HepG2 (cell line): ENCODE measurements around the gene KLF9. TPM values are rescaled to one million over a fixed set of nuclear protein-coding genes. Genes with fewer than 3 reads are reported as not detected.
A peak's percentile ranks its signal among the peaks of the same experiment; 100 is the strongest.

Source experiments
- CBX2 ChIP-seq, 2 experiments: fragments of 200-600 bp in 1 of 2; sonication (generic); formaldehyde crosslinking in 1 of 2; IDR thresholded peaks; 2 replicates each; pipeline versions ENCODE4 v1.7.0 to v1.8.1; 2018 to 2022; ENCODE audit warnings: low read depth in 2 of 2, low read length in 1 of 2, mild to moderate bottlenecking in 1 of 2, missing genetic modification reagents in 1 of 2
- CREBL2 ChIP-seq: sonication (generic); formaldehyde crosslinking; IDR thresholded peaks from 2 replicates; pipeline ENCODE4 v1.8.1; 2023; ENCODE audit warnings: missing genetic modification reagents, mild to moderate bottlenecking, borderline replicate concordance
- DDIT3 ChIP-seq: sonication (generic); formaldehyde crosslinking; IDR thresholded peaks from 2 replicates; pipeline ENCODE4 v1.4.0; 2020; ENCODE audit warnings: mild to moderate bottlenecking, missing genetic modification reagents
- DPF2 ChIP-seq: sonication (generic); formaldehyde crosslinking; IDR thresholded peaks from 2 replicates; pipeline ENCODE4 v1.4.0; 2020; ENCODE audit warnings: mild to moderate bottlenecking, low read depth, missing genetic modification reagents, borderline replicate concordance
- EEA1 ChIP-seq: sonication (generic); formaldehyde crosslinking; IDR thresholded peaks from 2 replicates; pipeline ENCODE4 v1.5.1; 2020; ENCODE audit warnings: mild to moderate bottlenecking, missing genetic modification reagents, borderline replicate concordance
- GABPA ChIP-seq, 2 experiments: IDR thresholded peaks; 2 replicates each; pipeline ENCODE4 v1.6.1; 2011 to 2016; ENCODE audit warnings: low read depth in 2 of 2, low read length in 1 of 2, missing biosample characterization in 1 of 2, missing genetic modification characterization in 1 of 2
- KAT7 ChIP-seq: IDR thresholded peaks from 2 replicates; pipeline ENCODE4 v1.6.1; 2018; ENCODE audit warnings: borderline replicate concordance, missing compliant biosample characterization
- MBD4 ChIP-seq: IDR thresholded peaks from 2 replicates; pipeline ENCODE4 v1.6.1; 2012; ENCODE audit warnings: low read length, inconsistent platforms, borderline replicate concordance
- PCBP2 ChIP-seq: fragments of 200-400 bp; formaldehyde crosslinking; optimal IDR thresholded peaks from 2 replicates; pipeline ENCODE3; 2018; ENCODE audit warnings: low read length, low read depth; ENCODE audit not compliant: poor library complexity, severe bottlenecking
- REL ChIP-seq: sonication (generic); formaldehyde crosslinking; conservative IDR thresholded peaks from 2 replicates; pipeline ENCODE4 v1.8.0; 2022; ENCODE audit warnings: mild to moderate bottlenecking, missing genetic modification reagents, moderate library complexity
- SIN3A ChIP-seq: IDR thresholded peaks from 2 replicates; pipeline ENCODE4 v1.6.1; 2011; ENCODE audit warnings: low read depth, mild to moderate bottlenecking, control low read depth, low read length, borderline replicate concordance
- SRSF9 ChIP-seq: fragments of 200-400 bp; formaldehyde crosslinking; IDR thresholded peaks from 2 replicates; pipeline ENCODE4 v1.6.1; 2018; ENCODE audit warnings: borderline replicate concordance, mild to moderate bottlenecking, low read depth, low read length; ENCODE audit not compliant: insufficient read depth, poor library complexity, severe bottlenecking
- STAG1 ChIP-seq: sonication (generic); formaldehyde crosslinking; IDR thresholded peaks from 2 replicates; pipeline ENCODE4 v1.4.0; 2020; ENCODE audit warnings: missing genetic modification reagents
- SYNCRIP ChIP-seq: fragments of 200-400 bp; formaldehyde crosslinking; IDR thresholded peaks from 2 replicates; pipeline ENCODE4 v1.6.1; 2018; ENCODE audit warnings: mild to moderate bottlenecking, low read depth, low read length; ENCODE audit not compliant: insufficient read depth
- TAF15 ChIP-seq: fragments of 200-400 bp; formaldehyde crosslinking; IDR thresholded peaks from one replicate; pipeline ENCODE4 v1.6.1; 2018; ENCODE audit warnings: mild to moderate bottlenecking, low read depth, low read length; ENCODE audit not compliant: poor library complexity, severe bottlenecking
- ZBTB7A ChIP-seq: sonication (generic); formaldehyde crosslinking; IDR thresholded peaks from 2 replicates; pipeline ENCODE4 v1.8.0; 2022; ENCODE audit warnings: mild to moderate bottlenecking, missing genetic modification reagents
- ZNF124 ChIP-seq: sonication (generic); formaldehyde crosslinking; IDR thresholded peaks from 2 replicates; pipeline ENCODE4 v1.4.0; 2020; ENCODE audit warnings: missing genetic modification reagents
- ZNF232 ChIP-seq: sonication (generic); formaldehyde crosslinking; IDR thresholded peaks from 2 replicates; pipeline ENCODE4 v1.4.0; 2020; ENCODE audit warnings: missing genetic modification reagents, borderline replicate concordance
- ZNF598 ChIP-seq: sonication (generic); formaldehyde crosslinking; IDR thresholded peaks from 2 replicates; pipeline ENCODE4 v1.5.1; 2020; ENCODE audit warnings: mild to moderate bottlenecking, missing genetic modification reagents, borderline replicate concordance
- ZNF704 ChIP-seq: sonication (generic); formaldehyde crosslinking; IDR thresholded peaks from 2 replicates; pipeline ENCODE4 v1.8.1; 2023; ENCODE audit warnings: mild to moderate bottlenecking, inconsistent platforms, moderate library complexity, missing genetic modification reagents, borderline replicate concordance
- ZSCAN9 ChIP-seq: IDR thresholded peaks from 2 replicates; pipeline ENCODE4 v1.6.1; 2016; ENCODE audit warnings: borderline replicate concordance
- polyA plus RNA-seq, 8 experiments: library from polyadenylated mRNA; depleted of rRNA in 3 of 8; stranded (reverse) in 7 of 8; unstranded in 1 of 8; fragments of >200 nt; fragmentation: Illumina TruSeq in 4 of 8; extraction: Trizol in 4 of 8; gene quantifications; 2 replicates each; pipeline versions ENCODE4 v1.2.1 to v1.2.3, GENCODE V29; 2011 to 2016; ENCODE audit warnings: low read depth in 4 of 8, missing spikeins in 1 of 8, mixed read lengths in 1 of 8; ENCODE audit not compliant: insufficient read depth in 1 of 8
- total RNA-seq, 5 experiments: library from RNA; depleted of rRNA; stranded (reverse); fragments of >200 nt; fragmentation: Illumina TruSeq; extraction: Trizol; gene quantifications; 2 replicates each; pipeline ENCODE4 v1.2.3, GENCODE V29; 2016; ENCODE audit warnings: low read depth in 1 of 5
- TF ChIP-seq, protein P1 (sequence below): sonication (generic); formaldehyde crosslinking; IDR thresholded peaks from 2 replicates; pipeline ENCODE4 v1.4.0; 2020; ENCODE audit warnings: missing genetic modification reagents, borderline replicate concordance
- TF ChIP-seq, protein P2 (sequence below): sonication (generic); formaldehyde crosslinking; IDR thresholded peaks from 2 replicates; pipeline ENCODE4 v1.9.0; 2022; ENCODE audit warnings: low read depth, missing genetic modification reagents

Gene KLF9
- total and polyA plus RNA-seq, 2 of the 13 experiments (the other 11 are each of a cell fraction or from before 2014, with no cell fraction given), result 5.7 to 7.2 TPM

DNA sequence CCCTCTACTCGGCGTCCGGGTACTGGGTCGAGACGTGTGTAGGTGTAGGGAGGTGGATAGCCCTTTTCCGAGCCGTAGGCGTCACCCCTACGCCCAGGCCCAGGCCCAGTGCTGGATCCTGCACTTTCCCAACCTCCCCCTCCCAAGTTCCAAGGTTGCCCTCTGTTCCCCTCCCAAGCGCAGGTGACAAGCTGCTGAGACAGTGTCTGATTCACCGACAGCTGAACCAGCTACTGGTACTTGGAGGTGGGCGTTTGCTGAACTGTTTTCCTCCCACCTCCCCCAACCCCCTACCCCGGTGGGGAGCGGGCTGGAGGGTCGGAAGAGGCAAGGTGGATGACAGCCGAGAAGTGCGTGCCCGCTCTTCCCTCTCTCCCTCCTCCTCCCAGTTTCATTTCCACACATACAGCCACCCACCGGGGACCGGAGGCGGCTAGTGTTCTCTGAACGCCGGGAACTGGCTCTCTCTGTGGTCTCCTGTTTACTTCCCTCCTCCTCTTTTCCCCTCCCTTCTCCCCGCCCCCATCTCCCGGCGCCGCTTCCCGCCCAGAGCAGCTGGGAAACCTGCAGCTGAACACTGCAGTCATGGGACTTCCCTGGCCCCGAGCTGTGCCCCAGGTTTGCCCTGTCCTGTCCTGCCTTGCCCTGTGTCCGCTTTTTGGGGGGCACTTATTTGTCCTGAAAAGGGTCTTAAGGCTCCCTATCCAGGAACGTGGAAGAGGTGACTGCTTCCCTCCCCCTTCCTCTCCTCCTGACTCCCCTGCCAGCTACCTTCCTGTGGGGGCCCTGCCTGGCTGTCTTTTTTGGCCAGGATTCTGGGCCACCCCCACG lies 6.2 kb upstream of the KLF9 start (continued):
- TF ChIP-seq SYNCRIP (no peak), EEA1 (no peak), TAF15 (no peak), CREBL2 (no peak), STAG1 (CRISPR knock-in tag) (no peak), ZNF598 (no peak), REL (no peak), PCBP2 (no peak), ZBTB7A (CRISPR knock-in tag) (no peak; the same call in 1 of the 2 replicates), ZSCAN9 (CRISPR knock-in tag) (no peak), KAT7 (CRISPR knock-in tag) (0 out of 2 replicates have a peak, but pooled peaks have one; percentile 19), SIN3A (peak; percentile 67; the same call in 1 of the 2 replicates), DPF2 (CRISPR knock-in tag) (peak; percentile 45; the same call in 1 of the 2 replicates), DDIT3 (CRISPR knock-in tag) (no peak), CBX2 (IDR thresholded peaks at IDR 0.05; ENCODE audit: low read depth, low read length) (no peak), CBX2 (CRISPR knock-in tag; IDR thresholded peaks at IDR 0.05; ENCODE audit: low read depth) (no peak), ZNF124 (no peak), GABPA (IDR thresholded peaks at IDR 0.05; ENCODE audit: low read depth, low read length) (no peak), GABPA (CRISPR knock-in tag; IDR thresholded peaks at IDR 0.05; ENCODE audit: low read depth) (peak; percentile 57; the same call in 1 of the 2 replicates), ZNF232 (CRISPR knock-in tag) (no peak), SRSF9 (no peak), ZNF704 (no peak), MBD4 (no peak)
- TF ChIP-seq, protein P1, sequence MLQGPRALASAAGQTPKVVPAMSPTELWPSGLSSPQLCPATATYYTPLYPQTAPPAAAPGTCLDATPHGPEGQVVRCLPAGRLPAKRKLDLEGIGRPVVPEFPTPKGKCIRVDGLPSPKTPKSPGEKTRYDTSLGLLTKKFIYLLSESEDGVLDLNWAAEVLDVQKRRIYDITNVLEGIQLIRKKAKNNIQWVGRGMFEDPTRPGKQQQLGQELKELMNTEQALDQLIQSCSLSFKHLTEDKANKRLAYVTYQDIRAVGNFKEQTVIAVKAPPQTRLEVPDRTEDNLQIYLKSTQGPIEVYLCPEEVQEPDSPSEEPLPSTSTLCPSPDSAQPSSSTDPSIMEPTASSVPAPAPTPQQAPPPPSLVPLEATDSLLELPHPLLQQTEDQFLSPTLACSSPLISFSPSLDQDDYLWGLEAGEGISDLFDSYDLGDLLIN (CRISPR knock-in tag), result no peak
- TF ChIP-seq, protein P2, sequence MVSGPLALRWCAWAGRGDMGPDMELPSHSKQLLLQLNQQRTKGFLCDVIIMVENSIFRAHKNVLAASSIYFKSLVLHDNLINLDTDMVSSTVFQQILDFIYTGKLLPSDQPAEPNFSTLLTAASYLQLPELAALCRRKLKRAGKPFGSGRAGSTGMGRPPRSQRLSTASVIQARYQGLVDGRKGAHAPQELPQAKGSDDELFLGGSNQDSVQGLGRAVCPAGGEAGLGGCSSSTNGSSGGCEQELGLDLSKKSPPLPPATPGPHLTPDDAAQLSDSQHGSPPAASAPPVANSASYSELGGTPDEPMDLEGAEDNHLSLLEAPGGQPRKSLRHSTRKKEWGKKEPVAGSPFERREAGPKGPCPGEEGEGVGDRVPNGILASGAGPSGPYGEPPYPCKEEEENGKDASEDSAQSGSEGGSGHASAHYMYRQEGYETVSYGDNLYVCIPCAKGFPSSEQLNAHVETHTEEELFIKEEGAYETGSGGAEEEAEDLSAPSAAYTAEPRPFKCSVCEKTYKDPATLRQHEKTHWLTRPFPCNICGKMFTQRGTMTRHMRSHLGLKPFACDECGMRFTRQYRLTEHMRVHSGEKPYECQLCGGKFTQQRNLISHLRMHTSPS (CRISPR knock-in tag), result no peak
